Measurements from ENCODE around the gene ACSBG1. TPM values are rescaled to one million over a fixed set of nuclear protein-coding genes. Genes with fewer than 3 reads are reported as not detected.

The ACSBG1 gene
- total RNA-seq, 1 donor from 2014 or later, result 1.8 TPM

DNA sequence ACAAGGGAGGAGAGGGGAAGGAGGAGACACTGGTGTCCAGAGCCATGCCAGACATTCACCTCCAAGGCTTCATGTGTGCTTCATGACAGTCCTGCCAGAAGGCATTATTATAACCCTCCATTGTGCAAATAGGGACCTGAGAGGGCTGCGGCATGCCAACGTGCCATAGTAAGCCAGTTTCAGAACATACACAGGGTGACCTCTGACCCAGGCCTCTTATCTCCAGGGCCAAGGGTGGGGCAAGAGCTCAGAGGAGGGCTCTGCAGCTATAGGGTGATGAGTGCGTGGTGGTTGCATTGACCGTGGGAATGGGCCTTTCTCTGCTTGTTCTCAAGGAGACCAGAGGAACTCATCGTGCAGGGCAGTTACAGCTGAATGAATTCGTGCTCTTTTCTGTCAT, 9.7 kb upstream of the ACSBG1 start:
- no peaks in the 10 kb centered on the region for H3K36me3 ChIP-seq
- H3K4me3 ChIP-seq, result no peak overlapping the region
- ATAC-seq, result no peak
- intact Hi-C loops (cut with DNase I), result no loop called here
- H3K27me3 ChIP-seq (ENCODE audit: low read depth), result no peaks in the 10 kb centered on the region
- H3K27ac ChIP-seq, result no peak overlapping the region
- H3K9me3 ChIP-seq, result no peaks in the 10 kb centered on the region
- DNase-seq, result no peak
- TF ChIP-seq, protein P1, sequence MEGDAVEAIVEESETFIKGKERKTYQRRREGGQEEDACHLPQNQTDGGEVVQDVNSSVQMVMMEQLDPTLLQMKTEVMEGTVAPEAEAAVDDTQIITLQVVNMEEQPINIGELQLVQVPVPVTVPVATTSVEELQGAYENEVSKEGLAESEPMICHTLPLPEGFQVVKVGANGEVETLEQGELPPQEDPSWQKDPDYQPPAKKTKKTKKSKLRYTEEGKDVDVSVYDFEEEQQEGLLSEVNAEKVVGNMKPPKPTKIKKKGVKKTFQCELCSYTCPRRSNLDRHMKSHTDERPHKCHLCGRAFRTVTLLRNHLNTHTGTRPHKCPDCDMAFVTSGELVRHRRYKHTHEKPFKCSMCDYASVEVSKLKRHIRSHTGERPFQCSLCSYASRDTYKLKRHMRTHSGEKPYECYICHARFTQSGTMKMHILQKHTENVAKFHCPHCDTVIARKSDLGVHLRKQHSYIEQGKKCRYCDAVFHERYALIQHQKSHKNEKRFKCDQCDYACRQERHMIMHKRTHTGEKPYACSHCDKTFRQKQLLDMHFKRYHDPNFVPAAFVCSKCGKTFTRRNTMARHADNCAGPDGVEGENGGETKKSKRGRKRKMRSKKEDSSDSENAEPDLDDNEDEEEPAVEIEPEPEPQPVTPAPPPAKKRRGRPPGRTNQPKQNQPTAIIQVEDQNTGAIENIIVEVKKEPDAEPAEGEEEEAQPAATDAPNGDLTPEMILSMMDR (IDR thresholded peaks at IDR 0.05), result no peak
- no peaks in the 10 kb centered on the region for H3K4me1 ChIP-seq

DNA sequence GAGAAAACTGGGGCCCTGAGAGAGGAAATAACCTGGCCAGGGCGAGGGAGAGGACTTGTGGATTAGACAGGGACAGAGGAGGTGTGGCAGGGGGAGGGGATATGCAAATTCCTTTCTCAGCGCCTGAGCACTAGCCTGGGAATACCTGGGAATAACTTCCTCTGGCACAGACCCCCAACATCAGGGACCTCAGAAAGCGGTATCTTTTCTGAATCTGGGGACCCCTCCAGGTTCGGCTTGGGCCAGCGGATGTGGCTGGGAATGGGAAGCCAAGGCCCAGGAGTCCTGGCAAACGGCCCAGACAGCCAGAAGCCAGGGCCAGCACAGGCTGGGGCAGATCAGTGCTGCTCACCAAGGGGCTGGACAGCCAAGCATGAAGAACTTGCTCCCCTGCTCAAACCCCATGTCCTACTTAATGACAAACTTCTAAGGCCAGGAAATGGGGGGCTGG, 9.2 kb upstream of the ACSBG1 start:
- H3K27ac ChIP-seq, result no peak overlapping the region
- H3K4me3 ChIP-seq, result no peak overlapping the region
- no peak for DNase-seq
- TF ChIP-seq, protein P1 (IDR thresholded peaks at IDR 0.05), result no peak
- no peaks in the 10 kb centered on the region for H3K9me3 ChIP-seq
- intact Hi-C loops (cut with DNase I), result no loop called here
- no peaks in the 10 kb centered on the region for H3K36me3 ChIP-seq
- no peaks in the 10 kb centered on the region for H3K27me3 ChIP-seq (ENCODE audit: low read depth)
- no peaks in the 10 kb centered on the region for H3K4me1 ChIP-seq
- no peak for ATAC-seq

- Histone ChIP-seq H3K4me1 (no peaks in the 10 kb centered on the region), H3K27ac (no peak overlapping the region), H3K4me3 (no peak overlapping the region), H3K36me3 (no peaks in the 10 kb centered on the region), H3K9me3 (no peaks in the 10 kb centered on the region), H3K27me3 (ENCODE audit: low read depth) (no peaks in the 10 kb centered on the region)
- TF ChIP-seq, protein P1 (IDR thresholded peaks at IDR 0.05), result no peak
- DNase-seq, result no peak
- no peak for ATAC-seq
- intact Hi-C loops (cut with DNase I), result no loop called here
Observed at GRCh38 chr15:78243058-78243457, 8.7 kb upstream of the ACSBG1 start.

DNA sequence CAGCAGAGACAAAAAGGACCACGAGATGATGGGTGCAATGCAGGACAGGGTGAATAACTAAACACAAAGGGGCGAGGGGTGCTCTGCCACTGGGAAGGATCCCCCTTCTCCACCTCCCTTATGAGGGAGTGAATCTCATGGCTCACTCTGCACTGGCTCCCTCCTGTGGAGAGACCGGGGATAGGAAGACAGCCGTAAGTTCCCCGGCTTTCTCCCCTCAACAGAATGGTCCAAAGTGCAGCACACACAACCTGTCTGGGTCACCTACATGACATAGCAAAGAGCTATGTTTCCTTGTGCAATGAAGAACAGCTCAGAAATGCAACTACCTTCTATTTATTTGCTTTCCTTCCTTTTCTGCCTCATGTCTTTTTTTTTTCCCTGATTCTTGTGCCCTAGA, 7.8 kb upstream of the ACSBG1 start:
- TF ChIP-seq, protein P1 (IDR thresholded peaks at IDR 0.05), result peak; percentile 19
- ATAC-seq (peak in 1 of 2 donors; percentile 14), DNase-seq (no peak)
- no peak overlapping the region for H3K4me3 ChIP-seq
- no peaks in the 10 kb centered on the region for H3K27me3 ChIP-seq (ENCODE audit: low read depth)
- no peak overlapping the region for H3K27ac ChIP-seq
- no peaks in the 10 kb centered on the region for H3K36me3 ChIP-seq
- intact Hi-C loops (cut with DNase I), result no loop called here
- H3K4me1 ChIP-seq, result no peaks in the 10 kb centered on the region
- H3K9me3 ChIP-seq, result no peaks in the 10 kb centered on the region

- TF ChIP-seq, protein P1 (IDR thresholded peaks at IDR 0.05), result peak; percentile 87
- no peak overlapping the region for H3K4me3 ChIP-seq
- H3K27me3 ChIP-seq (ENCODE audit: low read depth), result no peaks in the 10 kb centered on the region
- H3K9me3 ChIP-seq, result no peaks in the 10 kb centered on the region
- H3K27ac ChIP-seq, result no peak overlapping the region
- no peaks in the 10 kb centered on the region for H3K4me1 ChIP-seq
- intact Hi-C loops (cut with DNase I), result no loop called here
- ATAC-seq, result peak; percentile 92 to 94
- no peaks in the 10 kb centered on the region for H3K36me3 ChIP-seq
- peak; percentile 87 for DNase-seq
Observed at GRCh38 chr15:78241017-78241416, 6.7 kb upstream of the ACSBG1 start.

- DNase-seq, result no peak
- Histone ChIP-seq H3K4me1 (no peaks in the 10 kb centered on the region), H3K27ac (no peak overlapping the region), H3K4me3 (no peak overlapping the region), H3K36me3 (no peaks in the 10 kb centered on the region), H3K9me3 (no peaks in the 10 kb centered on the region), H3K27me3 (ENCODE audit: low read depth) (no peaks in the 10 kb centered on the region)
- TF ChIP-seq, protein P1 (IDR thresholded peaks at IDR 0.05), result no peak
- intact Hi-C loops (cut with DNase I), result no loop called here
- no peak for ATAC-seq
Observed at GRCh38 chr15:78239811-78240210, 5.4 kb upstream of the ACSBG1 start.
